Prostate gland (tissue), 2 donors: ENCODE measurements around the gene PWP1.

ENCODE experiments used
- POLR2AphosphoS5 ChIP-seq: sonication (generic); formaldehyde crosslinking; IDR thresholded peaks from one replicate; pipeline ENCODE4 v1.6.1; 2017; ENCODE audit warnings: antibody characterized with exemption
- TF ChIP-seq, protein P1 (sequence below), 4 experiments: fragments of 200-600 bp in 2 of 4; fragments of 450-650 bp in 2 of 4; sonication (generic) in 2 of 4; IDR thresholded peaks; 1 replicate in 3 of 4; 2 replicates in 1 of 4; pipeline ENCODE4 v1.5.1; 2016 to 2019; ENCODE audit warnings: antibody characterized with exemption in 4 of 4, mild to moderate bottlenecking in 2 of 4, moderate library complexity in 2 of 4

DNA sequence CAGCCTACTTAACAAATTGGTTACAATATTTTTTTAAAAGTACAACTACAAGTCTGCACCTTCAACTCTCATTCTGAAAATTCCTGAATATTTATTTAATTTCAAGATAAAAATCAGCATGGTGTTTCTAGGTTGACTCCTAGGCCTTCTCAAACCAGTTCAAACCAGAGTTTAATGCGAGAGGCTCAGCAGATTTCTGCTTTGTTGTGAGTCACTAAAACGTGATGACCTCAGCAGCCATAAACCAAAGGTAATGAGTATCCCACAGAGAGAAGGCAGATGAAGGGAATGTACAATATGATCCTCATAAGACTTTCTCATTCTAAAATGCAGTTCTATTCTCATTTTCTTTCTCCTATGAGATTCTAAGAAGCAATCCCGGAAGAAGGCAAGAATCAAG, 73.8 kb downstream of the PWP1 start:
- TF ChIP-seq POLR2AphosphoS5: no peak
- TF ChIP-seq, protein P1, sequence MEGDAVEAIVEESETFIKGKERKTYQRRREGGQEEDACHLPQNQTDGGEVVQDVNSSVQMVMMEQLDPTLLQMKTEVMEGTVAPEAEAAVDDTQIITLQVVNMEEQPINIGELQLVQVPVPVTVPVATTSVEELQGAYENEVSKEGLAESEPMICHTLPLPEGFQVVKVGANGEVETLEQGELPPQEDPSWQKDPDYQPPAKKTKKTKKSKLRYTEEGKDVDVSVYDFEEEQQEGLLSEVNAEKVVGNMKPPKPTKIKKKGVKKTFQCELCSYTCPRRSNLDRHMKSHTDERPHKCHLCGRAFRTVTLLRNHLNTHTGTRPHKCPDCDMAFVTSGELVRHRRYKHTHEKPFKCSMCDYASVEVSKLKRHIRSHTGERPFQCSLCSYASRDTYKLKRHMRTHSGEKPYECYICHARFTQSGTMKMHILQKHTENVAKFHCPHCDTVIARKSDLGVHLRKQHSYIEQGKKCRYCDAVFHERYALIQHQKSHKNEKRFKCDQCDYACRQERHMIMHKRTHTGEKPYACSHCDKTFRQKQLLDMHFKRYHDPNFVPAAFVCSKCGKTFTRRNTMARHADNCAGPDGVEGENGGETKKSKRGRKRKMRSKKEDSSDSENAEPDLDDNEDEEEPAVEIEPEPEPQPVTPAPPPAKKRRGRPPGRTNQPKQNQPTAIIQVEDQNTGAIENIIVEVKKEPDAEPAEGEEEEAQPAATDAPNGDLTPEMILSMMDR (IDR thresholded peaks at IDR 0.05): no peak
